Measurements from ENCODE around the gene CCNB2.

DNA sequence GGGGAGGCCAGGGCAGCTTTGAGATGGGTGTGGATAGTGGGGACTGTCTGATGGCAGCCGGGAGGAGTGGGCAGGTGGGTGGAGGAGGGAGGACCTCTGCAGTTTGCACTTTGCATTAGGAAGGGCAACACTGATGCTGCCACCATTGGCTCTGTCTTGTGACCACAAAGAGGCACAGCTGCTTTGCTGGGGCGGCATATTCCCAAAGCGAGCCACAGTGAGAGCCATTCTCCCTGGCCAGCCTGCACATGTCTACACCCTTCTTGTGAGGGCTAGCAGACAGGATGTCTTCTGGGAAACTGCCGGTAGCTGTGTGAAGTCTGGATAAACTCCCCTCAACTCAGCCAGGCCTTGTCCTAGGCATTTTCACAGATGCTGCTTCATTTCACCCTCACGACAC lies 38.3 kb downstream of the CCNB2 start:
- TF ChIP-seq NR2F1 (conservative IDR thresholded peaks at IDR 0.05) (no peak), RAD51 (IDR thresholded peaks at IDR 0.05) (no peak), CBX5 (IDR thresholded peaks at IDR 0.05; ENCODE audit: low read depth) (no peak), HDAC2 (IDR thresholded peaks at IDR 0.05) (no peak), HDAC6 (IDR thresholded peaks at IDR 0.05; ENCODE audit: unreplicated experiment) (no peak), POLR2A (IDR thresholded peaks at IDR 0.05; ENCODE audit: low read depth, low read length) (no peak; the same call in 1 of the 2 replicates), NRF1 (conservative IDR thresholded peaks at IDR 0.05; ENCODE audit: low read depth, low read length) (no peak), SREBF2 (IDR thresholded peaks at IDR 0.05; ENCODE audit: low read length) (no peak), EZH2 (IDR thresholded peaks at IDR 0.05; ENCODE audit: borderline replicate concordance, control insufficient read depth, low read depth, low read length) (no peak)
- TF ChIP-seq, protein P1, sequence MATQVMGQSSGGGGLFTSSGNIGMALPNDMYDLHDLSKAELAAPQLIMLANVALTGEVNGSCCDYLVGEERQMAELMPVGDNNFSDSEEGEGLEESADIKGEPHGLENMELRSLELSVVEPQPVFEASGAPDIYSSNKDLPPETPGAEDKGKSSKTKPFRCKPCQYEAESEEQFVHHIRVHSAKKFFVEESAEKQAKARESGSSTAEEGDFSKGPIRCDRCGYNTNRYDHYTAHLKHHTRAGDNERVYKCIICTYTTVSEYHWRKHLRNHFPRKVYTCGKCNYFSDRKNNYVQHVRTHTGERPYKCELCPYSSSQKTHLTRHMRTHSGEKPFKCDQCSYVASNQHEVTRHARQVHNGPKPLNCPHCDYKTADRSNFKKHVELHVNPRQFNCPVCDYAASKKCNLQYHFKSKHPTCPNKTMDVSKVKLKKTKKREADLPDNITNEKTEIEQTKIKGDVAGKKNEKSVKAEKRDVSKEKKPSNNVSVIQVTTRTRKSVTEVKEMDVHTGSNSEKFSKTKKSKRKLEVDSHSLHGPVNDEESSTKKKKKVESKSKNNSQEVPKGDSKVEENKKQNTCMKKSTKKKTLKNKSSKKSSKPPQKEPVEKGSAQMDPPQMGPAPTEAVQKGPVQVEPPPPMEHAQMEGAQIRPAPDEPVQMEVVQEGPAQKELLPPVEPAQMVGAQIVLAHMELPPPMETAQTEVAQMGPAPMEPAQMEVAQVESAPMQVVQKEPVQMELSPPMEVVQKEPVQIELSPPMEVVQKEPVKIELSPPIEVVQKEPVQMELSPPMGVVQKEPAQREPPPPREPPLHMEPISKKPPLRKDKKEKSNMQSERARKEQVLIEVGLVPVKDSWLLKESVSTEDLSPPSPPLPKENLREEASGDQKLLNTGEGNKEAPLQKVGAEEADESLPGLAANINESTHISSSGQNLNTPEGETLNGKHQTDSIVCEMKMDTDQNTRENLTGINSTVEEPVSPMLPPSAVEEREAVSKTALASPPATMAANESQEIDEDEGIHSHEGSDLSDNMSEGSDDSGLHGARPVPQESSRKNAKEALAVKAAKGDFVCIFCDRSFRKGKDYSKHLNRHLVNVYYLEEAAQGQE (IDR thresholded peaks at IDR 0.05; ENCODE audit: low read depth, low read length) = no peak
- TF ChIP-seq, protein P2, sequence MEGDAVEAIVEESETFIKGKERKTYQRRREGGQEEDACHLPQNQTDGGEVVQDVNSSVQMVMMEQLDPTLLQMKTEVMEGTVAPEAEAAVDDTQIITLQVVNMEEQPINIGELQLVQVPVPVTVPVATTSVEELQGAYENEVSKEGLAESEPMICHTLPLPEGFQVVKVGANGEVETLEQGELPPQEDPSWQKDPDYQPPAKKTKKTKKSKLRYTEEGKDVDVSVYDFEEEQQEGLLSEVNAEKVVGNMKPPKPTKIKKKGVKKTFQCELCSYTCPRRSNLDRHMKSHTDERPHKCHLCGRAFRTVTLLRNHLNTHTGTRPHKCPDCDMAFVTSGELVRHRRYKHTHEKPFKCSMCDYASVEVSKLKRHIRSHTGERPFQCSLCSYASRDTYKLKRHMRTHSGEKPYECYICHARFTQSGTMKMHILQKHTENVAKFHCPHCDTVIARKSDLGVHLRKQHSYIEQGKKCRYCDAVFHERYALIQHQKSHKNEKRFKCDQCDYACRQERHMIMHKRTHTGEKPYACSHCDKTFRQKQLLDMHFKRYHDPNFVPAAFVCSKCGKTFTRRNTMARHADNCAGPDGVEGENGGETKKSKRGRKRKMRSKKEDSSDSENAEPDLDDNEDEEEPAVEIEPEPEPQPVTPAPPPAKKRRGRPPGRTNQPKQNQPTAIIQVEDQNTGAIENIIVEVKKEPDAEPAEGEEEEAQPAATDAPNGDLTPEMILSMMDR (IDR thresholded peaks at IDR 0.05 in 2 of 3, conservative IDR thresholded peaks at IDR 0.05 in 1 of 3; ENCODE audit: control insufficient read depth in 2 of 3, extremely low read depth in 1 of 3, insufficient read depth in 1 of 3, low read depth in 3 of 3, low read length in 3 of 3) = no peak
- TF ChIP-seq, protein P3, sequence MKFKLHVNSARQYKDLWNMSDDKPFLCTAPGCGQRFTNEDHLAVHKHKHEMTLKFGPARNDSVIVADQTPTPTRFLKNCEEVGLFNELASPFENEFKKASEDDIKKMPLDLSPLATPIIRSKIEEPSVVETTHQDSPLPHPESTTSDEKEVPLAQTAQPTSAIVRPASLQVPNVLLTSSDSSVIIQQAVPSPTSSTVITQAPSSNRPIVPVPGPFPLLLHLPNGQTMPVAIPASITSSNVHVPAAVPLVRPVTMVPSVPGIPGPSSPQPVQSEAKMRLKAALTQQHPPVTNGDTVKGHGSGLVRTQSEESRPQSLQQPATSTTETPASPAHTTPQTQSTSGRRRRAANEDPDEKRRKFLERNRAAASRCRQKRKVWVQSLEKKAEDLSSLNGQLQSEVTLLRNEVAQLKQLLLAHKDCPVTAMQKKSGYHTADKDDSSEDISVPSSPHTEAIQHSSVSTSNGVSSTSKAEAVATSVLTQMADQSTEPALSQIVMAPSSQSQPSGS (IDR thresholded peaks at IDR 0.05; ENCODE audit: low read length) = no peak

Data from GM12878 (cell line).